Kidney epithelial cell (primary cell): ENCODE measurements around the gene EFHD2. TPM values are rescaled to one million over a fixed set of nuclear protein-coding genes. Genes with fewer than 3 reads are reported as not detected.
"Not testable (repeated sequence)": the region's sequence is repeated elsewhere in the genome, so short reads cannot be mapped to it uniquely, and the experiment has no call there.

Source experiments
- DNase-seq: peaks from one replicate; pipeline ENCODE4 v3.0.0-alpha.2; 2010; ENCODE audit warnings: low read depth
- H3K27me3 ChIP-seq: 2 replicates; pipeline ENCODE4 v1.6.0; 2011; ENCODE audit warnings: low read length; ENCODE audit not compliant: control insufficient read depth, insufficient read depth
- H3K36me3 ChIP-seq: 2 replicates; pipeline ENCODE4 v1.5.1; 2011; ENCODE audit warnings: low read length; ENCODE audit not compliant: control insufficient read depth, insufficient read depth
- H3K4me3 ChIP-seq: 2 replicates; pipeline ENCODE4 v1.5.1; 2011; ENCODE audit warnings: low read depth, mild to moderate bottlenecking, control low read depth, low read length
- total RNA-seq: library from RNA; depleted of rRNA; stranded (reverse); fragments of >200 nt; gene quantifications from 2 replicates; pipeline ENCODE4 v1.2.3, GENCODE V29; 2015
- TF ChIP-seq, protein P1 (sequence below): IDR thresholded peaks from 2 replicates; pipeline ENCODE4 v1.5.1; 2011; ENCODE audit warnings: mild to moderate bottlenecking, moderate library complexity, low read length, control low read depth, inconsistent platforms; ENCODE audit not compliant: insufficient read depth, poor library complexity, severe bottlenecking

Gene EFHD2
- total RNA-seq, 1 donor from 2014 or later = 54.6 TPM

DNA sequence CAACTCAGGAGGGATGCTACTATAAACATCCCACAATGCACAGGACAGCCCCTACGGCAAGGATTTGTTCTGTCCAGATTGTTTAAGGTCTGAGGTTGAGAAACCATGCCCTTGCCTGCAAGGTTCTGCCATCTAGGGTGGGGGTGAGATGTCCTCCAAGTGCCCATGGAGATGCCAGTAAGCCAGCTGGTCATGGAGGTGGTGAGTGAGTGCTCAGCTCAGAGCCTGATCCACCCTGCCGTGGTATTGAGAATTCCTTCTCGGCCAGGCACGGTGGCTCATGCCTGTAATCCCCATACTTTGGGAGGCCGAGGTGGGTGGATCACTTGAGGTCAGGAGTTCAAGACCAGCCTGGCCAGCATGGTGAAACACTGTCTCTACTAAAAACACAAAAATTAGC, 15.3 kb downstream of the EFHD2 start:
- H3K27me3 ChIP-seq = no peaks in the 10 kb centered on the region
- peaks cover 1% of the 10 kb centered on the region for H3K36me3 ChIP-seq
- DNase-seq = no peak
- no peak overlapping the region for H3K4me3 ChIP-seq
- TF ChIP-seq, protein P1, sequence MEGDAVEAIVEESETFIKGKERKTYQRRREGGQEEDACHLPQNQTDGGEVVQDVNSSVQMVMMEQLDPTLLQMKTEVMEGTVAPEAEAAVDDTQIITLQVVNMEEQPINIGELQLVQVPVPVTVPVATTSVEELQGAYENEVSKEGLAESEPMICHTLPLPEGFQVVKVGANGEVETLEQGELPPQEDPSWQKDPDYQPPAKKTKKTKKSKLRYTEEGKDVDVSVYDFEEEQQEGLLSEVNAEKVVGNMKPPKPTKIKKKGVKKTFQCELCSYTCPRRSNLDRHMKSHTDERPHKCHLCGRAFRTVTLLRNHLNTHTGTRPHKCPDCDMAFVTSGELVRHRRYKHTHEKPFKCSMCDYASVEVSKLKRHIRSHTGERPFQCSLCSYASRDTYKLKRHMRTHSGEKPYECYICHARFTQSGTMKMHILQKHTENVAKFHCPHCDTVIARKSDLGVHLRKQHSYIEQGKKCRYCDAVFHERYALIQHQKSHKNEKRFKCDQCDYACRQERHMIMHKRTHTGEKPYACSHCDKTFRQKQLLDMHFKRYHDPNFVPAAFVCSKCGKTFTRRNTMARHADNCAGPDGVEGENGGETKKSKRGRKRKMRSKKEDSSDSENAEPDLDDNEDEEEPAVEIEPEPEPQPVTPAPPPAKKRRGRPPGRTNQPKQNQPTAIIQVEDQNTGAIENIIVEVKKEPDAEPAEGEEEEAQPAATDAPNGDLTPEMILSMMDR = no peak

DNA sequence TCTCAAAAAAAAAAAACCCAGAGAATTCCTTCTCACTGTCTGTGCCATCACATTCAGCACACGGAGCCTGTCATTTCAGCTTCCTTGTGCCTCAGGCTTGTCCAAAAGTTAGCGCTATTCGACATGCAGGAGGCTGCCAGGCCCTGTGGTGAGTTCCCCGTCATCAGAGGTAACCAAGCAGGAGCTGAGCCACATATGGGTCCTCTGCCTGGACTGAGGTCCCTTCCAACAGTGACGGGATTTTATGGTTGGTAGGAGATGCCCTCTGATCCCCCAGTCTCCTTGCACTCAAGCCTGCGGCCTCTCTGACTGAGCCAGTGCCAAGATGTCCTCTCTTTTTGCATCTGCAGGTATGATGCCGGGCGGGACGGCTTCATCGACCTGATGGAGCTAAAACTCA, 15.8 kb downstream of the EFHD2 start:
- TF ChIP-seq, protein P1 = no peak
- no peak overlapping the region for H3K4me3 ChIP-seq
- no peak for DNase-seq
- no peaks in the 10 kb centered on the region for H3K27me3 ChIP-seq
- peaks cover 1% of the 10 kb centered on the region for H3K36me3 ChIP-seq

DNA sequence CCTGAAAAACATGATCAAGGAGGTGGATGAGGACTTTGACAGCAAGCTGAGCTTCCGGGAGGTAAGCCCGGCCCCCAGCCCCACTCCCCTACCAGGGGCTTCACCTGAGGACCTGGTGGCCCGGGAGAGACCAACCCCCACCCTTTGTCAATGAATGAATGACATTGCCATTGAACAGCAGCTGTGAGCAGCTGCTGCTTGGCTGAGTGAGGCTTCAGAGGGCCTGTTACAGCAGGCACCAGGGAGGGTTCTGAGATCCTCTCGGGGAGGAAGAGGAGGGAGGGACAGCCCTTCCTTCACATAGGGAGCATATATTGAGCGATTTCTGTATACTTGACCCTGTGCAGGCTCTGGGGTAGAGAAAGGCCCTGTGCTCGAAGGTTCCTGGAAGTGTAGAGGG, 16.3 kb downstream of the EFHD2 start:
- no peak for DNase-seq
- no peaks in the 10 kb centered on the region for H3K27me3 ChIP-seq

DNA sequence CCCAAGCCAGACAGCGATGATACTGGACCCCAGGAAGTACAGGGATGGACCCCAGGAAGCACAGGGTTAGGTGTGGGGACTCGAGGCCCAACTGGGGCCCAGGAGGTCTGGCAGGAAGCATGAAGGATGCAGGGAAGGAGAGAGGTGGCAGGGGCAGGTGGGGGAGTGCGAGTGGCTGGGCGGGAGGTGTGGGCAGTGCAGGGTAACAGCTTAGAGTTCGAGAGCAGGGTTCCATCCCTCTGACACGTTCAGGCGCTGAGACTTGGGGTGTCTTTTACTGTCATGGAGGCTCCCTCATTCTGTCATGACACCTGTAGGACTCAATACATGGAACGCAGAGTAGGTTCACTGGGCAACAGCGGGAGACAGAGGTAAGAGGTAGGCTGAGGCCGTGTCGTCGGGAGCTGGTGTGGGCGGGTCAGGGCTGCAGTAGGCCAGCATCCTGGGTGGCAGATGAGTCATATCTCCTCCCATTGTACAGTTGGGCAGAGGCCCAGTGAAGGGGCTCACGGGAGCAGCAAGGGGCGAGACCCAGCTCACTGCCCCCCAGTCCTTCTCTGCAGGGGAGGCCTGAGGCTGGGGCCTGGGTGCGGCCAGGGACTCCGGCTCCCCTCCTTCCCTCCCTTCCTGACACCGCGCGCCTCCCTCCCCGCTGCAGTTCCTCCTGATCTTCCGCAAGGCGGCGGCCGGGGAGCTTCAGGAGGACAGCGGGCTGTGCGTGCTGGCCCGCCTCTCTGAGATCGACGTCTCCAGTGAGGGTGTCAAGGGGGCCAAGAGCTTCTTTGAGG, 17.0 kb downstream of the EFHD2 start:
- TF ChIP-seq, protein P1 = no peak
- no peaks in the 10 kb centered on the region for H3K27me3 ChIP-seq
- H3K4me3 ChIP-seq = no peak overlapping the region
- peaks cover 1% of the 10 kb centered on the region for H3K36me3 ChIP-seq
- DNase-seq = no peak

More for the DNA sequence above, 16.3 kb downstream of the EFHD2 start:
- TF ChIP-seq, protein P1 = no peak
- H3K36me3 ChIP-seq = peaks cover 1% of the 10 kb centered on the region
- H3K4me3 ChIP-seq = no peak overlapping the region

DNA sequence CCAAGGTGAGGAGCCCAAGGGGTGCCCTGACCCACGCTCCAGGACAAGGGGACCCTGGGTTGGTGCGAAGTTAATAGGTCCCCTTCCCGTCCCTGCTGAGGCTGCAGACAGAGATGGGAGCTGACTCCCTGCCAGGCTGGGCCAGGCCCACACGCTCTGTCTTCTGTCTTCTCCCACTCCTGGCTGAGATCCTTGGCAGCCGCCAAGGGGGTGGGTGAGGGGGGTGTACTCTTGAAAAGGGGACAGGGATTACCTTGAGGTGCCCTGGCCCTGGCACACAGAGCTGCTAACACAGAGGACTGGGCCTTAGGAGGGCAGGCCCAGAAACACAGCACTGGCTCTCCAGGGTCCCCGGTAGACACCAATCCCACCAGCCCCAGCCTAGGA, 17.6 kb downstream of the EFHD2 start:
- TF ChIP-seq, protein P1 = no peak
- Histone ChIP-seq H3K4me3 (no peak overlapping the region), H3K27me3 (no peaks in the 10 kb centered on the region), H3K36me3 (peaks cover 1% of the 10 kb centered on the region)
- no peak for DNase-seq

DNA sequence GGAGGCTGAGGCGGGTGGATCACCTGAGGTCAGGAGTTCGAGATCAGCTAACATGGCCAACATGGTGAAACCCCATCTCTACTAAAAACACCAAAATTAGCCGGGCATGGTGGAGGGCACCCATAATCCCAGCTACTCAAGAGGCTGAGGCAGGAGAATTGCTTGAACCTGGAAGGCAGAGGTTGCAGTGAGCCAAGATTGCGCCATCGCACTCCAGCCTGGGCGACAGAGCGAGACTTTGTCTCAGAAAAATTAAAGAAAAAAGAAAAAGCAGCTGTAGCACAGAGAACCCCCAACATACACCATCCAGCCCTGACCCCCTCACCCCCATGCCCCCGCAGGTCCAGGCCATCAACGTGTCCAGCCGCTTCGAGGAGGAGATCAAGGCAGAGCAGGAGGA, 18.6 kb downstream of the EFHD2 start:
- H3K36me3 ChIP-seq, H3K27me3 ChIP-seq, H3K4me3 ChIP-seq, DNase-seq: not testable (repeated sequence)
